ENCODE results near the gene DMRTC2.

The DMRTC2 gene

DNA sequence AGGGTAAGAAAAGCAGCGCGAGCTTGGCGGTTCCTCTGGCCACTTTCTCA, at the start of gene DMRTC2:
Gene DMRTC2 (plus strand): TSS at position 42 of the 50 bp plus-strand sequence. CDS start 2,387 bp downstream, outside the sequence.
- no peak for DNase-seq (ENCODE audit: low read depth, low spot score)

DNA sequence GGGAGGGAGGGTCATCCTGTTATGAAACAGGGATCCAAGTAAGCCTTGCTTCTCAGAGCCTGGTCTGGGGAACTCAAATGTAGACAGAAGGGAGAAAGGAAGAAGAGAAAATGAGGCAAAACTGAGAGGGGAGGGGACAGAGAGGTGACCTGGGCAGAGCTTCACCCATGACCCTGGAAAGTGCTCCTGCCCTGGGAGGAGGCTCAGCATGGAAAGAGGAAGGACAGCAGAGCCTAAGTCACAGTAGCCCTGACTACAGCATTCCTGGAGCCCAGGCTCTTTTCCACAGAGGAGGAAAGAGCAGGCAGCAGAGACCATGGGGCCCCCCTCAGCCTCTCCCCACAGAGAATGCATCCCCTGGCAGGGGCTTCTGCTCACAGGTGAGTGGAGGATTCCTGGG, 48.5 kb upstream of the DMRTC2 start, which contains the start of gene CEACAM3:
Gene CEACAM3 (plus strand): TSS at position 226 of the 400 bp plus-strand sequence. CDS start 91 bp downstream, at position 317.
- DNase-seq (ENCODE audit: low read depth, low spot score): no peak

DNA sequence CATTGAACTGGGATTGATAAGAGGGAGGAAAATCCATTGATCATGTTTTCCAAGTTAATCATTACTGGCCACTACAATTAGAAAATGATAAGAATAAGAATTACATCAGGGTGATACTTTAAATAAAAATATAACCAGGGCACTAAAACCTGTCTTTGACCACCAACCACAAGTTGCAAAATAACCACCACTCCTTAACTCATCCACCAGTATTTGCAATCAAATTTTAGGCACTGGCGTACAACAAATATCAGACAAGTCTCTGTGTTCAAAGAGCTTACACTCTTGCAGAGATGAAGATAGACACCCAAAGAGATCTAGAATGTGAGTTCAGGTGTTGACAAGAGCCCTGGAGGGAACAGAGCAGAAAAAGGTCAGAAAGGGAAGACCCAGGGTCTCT, 47.9 kb upstream of the DMRTC2 start:
- no peak for DNase-seq (ENCODE audit: low read depth, low spot score)

DNA sequence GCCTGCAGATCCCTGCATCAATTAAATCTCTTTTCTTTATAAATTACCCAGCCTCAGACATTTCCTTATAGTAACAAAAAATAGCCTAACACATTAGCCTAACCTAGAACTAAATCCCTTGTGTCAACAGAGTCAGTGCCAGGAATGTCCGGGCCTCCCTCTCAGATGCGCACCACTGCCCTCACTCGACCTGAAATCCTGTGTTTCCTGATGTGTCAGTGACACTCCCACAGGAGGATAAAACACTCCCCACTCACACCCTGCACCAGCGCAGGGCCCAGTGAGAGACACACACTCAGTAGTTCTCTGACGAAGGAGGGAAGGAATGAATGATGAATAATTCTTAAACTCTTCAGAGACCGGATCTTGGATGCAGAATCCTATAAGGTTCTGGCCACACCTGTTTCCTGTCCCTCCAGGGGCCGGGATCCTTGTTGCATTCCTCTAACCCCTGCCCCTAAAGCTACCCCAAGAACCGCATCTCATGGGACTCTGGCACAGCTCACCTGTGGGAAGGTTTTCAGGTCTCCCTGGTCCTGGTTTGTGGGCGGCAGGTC, 45.3 kb upstream of the DMRTC2 start:
- no peak for DNase-seq (ENCODE audit: low read depth, low spot score)

DNA sequence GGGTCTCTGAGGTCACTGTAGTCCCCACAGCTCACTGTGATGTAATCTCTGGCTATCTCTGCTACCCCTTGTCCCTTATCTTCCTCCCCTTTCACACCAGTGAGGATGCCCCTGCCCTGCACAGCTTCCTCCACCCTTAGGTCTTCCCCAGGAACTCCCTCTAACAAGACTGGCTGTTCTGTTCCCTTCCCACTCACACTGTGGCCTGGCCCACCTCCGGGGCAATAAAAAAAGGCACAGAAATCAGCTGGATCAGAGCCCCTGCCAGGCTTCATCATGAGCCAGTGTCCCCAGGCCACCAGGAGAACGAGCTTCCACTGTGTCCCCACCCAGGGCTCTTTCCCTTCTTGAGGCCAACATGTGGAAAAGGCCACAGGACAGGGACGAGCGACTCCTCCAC, 43.8 kb upstream of the DMRTC2 start:
- no peak for DNase-seq (ENCODE audit: low read depth, low spot score)

DNA sequence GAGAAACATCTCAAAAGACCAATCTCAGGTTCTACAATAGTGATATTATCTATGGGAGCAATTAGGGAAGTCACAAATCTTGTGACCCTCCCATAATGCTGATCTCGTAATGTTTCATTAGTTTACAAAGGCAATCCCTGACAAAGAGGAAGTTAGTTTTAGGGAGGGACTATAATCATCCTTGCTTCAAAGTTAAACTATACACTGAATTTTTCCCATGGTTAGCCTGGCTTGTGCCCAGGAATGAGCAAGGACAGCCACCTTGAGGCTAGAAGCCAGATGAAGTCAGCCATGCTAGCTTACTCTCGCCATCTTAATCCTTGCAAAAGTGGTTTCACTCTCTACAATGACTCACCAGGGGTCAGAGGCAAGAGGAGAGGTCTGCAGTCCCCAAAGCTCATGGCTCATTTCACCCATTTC, 43.0 kb upstream of the DMRTC2 start:
- no peak for DNase-seq (ENCODE audit: low read depth, low spot score)

DNA sequence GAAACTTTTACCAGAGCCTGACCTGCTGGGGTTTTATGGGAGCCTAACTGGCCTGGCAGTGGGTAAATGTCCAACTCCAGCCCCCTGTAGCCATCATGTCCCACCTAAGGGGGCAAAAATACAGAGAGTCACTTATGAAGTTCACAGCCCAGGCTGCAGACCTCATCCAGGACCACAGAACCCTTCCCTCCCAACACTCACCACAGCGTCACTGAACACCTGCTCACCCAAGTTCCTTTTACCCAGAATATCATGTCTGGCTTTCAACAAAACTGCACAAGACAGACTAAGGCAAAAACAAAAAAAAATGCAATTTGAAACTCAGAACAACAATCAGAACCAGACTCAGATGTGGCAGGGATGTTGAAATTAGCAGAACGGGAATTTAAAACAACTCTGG, 42.1 kb upstream of the DMRTC2 start:
- no peak for DNase-seq (ENCODE audit: low read depth, low spot score)

DNA sequence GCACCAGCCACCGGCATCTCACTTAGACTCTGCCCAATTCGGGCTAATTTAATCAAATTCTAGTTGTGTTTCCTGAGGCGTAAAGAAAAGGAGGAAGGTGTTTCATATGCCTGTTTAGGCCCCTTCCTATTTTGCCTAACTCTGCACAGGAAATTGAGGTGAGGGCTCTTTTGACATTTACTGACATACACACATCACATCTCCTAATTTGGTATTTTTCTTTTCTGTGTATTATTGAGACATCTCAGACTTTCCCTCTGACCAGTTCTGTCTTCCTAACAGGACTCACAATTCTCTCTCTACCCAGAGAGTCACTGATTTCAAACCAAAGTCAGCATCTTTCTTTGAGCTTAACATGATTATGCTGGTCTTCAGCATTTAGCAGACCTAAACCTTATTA, 40.5 kb upstream of the DMRTC2 start:
- no peak for DNase-seq (ENCODE audit: low read depth, low spot score)

DNA sequence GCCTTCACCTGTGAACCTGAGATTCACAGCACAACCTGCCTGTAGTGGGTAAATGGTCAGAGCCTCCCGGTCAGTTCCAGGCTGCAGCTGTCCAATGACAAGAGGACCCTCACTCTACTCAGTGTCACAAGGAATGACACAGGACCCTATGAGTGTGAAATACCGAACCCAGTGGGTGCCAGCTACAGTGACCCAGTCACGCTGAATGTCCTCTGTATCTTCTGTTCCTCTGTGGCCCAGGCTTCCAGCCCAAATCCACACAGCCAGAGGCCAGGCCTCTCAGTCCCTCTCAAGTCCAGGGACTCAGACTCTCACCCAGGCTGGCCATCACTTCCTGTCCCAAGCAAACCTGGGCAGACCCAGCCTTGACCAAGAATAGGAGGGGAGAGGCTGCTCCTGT, 37.7 kb upstream of the DMRTC2 start:
- DNase-seq (ENCODE audit: low read depth, low spot score): no peak

DNA sequence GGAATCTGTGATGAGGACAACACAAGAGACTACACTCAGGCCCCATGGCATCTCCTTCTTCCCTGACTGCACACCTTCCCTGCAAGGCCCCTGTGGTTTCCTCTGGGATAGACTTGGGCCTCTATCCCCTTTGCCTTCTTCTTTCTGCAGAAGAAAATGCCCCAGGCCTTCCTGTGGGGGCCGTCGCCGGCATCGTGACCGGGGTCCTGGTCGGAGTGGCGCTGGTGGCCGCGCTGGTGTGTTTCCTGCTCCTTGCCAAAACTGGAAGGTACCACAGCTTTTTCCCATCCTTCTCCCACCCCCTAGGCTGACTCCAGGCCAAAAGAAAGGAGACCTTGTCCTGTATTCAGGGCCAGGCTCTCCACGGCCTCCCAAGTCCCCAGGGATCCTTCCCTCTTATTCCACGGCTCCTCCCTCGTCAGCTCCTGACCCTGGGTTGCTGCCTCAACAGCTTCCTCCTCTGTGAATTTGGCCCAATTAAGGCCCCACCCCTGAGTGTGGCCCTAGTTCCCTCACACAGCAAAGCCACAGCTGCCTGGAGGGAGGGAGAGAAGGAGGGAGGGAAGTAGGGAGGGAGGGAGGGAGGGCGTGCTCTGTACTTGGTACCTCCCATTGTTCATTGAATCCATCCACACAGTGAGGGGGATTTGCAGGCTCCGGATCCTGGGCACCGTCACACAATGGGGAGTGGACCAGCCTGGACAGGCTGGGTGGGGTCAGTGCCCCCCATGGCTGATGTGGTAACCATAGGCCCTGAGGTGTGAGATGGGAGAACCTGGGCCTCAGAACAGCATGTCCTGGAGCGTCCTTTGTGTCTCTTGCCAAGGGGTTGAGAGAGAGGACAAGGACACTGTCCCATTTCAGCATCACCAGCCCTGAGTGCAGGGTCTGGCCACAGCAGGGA, 35.9 kb upstream of the DMRTC2 start:
- no peak for DNase-seq (ENCODE audit: low read depth, low spot score)

DNA sequence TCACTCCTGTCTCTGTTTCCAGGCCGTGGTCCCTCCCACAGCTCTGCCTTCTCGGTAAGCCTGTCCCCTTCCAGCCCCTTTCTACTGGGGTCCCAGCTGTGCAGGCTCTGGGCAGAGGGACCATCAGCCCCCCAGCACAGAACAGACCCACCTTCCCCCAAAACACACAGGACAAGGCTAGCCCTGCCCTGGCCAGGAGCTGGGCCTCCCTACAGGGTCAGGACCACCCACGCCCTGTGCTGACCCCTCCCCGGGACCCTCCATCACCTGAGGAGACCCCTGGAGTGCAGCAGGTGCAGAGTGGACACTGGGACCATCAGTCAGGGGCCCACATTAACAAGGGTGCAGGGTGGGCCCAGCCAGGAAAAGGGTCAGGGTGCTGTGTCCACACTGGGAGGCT, 34.5 kb upstream of the DMRTC2 start:
- DNase-seq (ENCODE audit: low read depth, low spot score): no peak

DNA sequence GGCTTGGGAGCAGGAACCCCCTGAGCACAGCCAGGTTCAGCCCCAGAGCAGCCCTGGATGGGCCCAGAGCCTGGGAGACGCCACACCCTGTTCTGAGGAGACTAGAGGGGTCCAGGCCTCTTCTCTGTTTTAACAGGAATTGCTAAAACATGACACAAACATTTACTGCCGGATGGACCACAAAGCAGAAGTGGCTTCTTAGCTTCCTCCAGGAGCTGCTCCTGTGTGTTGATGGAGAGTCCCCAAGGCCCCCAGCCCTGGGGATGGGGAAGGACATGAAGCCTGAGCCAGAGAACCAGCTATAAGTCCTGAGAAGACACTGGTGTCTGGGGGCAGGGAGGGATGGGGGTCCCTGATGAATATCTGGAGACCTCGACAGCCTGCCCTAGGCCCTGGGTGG, 33.8 kb upstream of the DMRTC2 start:
- DNase-seq (ENCODE audit: low read depth, low spot score): no peak

DNA sequence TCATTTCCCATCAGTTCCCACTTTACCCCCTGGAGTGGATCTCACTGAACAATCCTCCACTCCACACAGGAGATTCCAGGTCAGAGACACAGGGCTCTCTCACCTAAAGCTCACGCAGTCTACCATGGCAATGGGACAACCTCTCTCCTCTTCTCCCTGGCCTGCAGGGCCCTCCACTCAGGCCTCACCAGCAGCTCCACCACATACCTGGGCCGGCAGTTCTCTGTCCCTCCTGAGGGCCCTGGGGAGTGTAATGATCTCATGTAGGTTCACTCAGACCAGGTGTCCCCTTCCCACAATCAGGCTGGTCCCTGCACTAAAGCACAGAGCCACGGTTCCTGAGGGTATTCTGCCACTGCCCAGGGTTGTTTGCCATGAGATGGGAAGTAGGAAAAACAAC, 32.9 kb upstream of the DMRTC2 start:
- DNase-seq (ENCODE audit: low read depth, low spot score): no peak

DNA sequence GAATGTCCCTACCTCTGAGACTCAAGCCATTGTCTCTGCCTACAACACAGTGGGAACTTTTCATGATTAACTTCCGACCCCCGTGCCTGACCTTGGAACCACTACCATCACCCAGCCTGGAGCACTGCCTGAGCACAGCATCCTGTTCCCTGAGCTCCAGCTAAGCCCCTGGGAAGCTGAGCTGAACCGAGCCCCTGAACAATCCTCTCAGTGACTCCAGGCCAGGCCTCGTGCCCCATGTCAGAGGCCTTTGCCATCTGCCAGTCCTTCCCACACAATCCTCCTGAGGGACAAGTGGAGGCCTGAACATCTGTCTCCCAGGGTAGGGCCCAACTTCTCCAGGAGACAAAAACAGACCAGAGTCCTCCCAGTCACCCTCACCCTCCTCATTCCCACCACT, 30.9 kb upstream of the DMRTC2 start:
- DNase-seq (ENCODE audit: low read depth, low spot score): no peak

DNA sequence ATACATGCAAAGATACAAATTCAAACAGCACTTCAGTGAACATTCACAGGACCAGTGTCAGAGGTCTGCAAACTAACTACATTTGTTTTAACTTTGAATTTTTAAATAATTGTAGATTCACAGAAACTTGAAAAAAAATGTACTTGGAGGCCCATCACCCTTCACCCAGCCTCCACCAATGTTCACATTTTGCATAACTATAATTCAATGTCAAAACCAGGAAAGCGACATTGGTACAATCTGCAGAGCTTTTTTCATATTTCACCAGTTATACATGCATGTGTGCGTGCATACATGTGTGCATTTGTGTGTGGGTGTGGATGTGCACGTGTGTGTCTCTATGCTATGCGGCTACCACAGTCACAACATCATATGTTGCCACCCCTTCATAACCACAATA, 29.5 kb upstream of the DMRTC2 start:
- DNase-seq (ENCODE audit: low read depth, low spot score): no peak

DNA sequence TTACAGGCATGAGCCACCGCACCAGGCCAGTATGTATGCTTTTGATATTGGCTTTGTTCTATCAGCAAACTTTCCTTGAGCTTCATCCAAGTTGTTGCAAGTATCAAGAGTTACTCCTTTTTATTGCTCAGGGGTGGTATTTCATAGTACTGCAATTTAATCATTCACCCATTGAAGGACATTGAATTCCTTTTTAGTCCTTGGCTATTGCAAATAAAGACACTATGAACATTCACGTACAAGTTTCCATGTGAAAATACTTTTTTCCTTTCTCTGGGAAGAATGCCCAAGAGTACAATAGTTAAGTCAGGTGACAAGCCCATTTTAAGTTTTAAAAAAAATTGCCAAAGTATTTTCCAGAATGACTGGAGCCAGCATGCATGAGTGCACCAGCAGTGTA, 28.1 kb upstream of the DMRTC2 start:
- no peak for DNase-seq (ENCODE audit: low read depth, low spot score)

DNA sequence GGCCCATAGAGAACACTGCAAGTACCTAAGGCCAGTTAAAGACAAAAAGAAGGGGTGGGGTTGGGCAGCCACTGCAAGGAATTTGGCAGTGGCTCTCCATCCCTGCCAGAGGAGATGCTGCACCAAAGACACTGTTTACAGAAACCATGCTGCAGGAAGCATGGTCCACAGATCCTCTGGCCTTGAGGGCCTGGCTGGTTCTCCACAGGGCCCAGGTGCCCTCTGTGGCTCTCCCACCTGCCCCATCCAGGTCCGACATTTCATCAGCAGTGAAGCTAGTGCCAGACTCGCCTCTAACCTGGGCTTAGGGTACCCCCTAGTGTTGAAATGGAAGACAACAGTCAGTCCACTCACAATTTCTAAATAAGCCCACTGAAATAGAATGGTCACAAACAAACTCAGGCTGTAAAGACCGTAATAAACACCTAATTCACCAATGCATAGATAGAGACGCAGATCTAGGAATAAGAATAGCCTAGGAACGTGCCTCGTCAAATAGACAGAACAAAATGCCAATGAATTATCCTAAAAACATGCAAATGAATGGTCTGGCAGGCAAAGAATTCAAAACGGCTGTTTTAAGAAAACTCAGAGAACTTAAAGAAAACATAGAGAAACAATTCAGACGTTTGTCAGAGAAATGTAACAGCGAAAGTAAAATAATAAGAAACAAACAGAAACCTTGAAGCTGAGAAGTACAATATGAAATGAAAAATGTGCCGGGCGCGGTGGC, 23.7 kb upstream of the DMRTC2 start:
- no peak for DNase-seq (ENCODE audit: low read depth, low spot score)

DNA sequence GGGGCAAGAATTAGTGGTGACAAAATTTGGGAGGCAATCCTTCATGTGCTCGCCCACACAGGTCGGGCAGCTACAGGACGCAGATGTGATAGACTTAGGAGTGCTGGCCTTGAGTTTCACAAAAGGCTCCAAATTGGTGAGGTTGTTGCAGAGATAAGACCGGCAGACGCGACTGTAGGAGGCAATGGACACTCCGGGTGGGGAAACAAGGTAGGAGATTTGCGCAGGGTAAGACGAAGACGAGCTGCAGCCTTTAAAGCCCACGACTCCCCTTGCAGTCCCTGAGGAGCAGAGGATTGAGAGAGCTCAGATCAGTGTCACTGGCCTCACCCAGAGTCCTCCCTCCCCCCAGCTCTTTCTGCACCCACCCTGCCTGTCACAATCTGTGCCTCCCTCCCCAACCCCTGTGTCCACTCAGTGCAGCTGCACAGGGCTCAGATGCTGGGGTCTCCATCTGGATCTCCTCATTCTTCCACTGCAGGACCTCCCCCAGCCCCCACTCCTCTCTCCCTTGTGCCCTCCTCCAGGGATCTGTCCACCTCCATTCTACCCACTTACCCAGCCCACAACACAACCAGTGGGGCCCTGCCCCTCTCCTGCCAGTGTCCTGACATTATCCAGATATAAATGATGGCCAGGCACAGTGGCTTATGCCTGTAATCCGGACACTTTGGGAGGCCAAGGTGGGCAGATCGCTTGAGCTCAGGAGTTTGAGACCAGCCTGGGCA, 6.7 kb upstream of the DMRTC2 start:
- DNase-seq (ENCODE audit: low read depth, low spot score): no peak

DNA sequence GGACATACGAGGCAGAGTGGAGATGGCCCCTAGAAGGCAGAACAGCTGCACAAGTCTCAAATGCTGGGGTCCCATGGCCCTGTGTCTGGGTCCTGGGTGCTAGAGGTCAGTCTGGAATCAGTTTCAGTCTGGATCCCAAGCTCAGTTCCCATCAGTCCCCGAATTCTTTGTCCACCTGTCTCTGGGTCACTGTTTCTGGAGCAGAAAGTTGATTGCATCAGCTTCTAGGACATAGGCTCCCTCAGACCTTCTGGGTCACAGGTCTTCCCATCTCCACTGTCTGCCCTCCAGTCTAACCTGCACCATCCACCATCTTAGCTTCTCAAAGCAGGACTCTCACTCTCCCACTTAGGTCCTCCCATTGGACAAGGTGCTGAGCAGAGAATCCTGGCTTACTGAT, 5.6 kb upstream of the DMRTC2 start:
- DNase-seq (ENCODE audit: low read depth, low spot score): no peak

DNA sequence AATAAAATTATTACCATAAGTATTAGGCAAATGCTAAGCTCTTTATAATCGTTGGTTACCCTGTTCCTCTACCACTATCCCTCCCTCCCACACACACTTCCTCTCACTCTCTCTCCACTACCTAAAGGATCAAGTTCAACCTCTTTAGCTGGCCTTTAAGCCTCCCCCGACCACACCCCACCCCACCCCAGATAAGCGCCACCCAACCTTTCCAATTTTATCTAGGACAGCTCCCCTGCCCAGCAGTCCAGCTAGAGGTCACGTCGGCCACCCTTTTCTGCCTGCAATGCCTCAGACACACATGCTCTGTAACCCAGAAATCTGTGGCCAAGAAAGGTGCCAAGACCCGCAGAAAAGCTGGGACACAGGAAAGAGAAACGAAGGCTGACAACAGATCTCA, 1.5 kb upstream of the DMRTC2 start:
- no peak for DNase-seq (ENCODE audit: low read depth, low spot score)

DNA sequence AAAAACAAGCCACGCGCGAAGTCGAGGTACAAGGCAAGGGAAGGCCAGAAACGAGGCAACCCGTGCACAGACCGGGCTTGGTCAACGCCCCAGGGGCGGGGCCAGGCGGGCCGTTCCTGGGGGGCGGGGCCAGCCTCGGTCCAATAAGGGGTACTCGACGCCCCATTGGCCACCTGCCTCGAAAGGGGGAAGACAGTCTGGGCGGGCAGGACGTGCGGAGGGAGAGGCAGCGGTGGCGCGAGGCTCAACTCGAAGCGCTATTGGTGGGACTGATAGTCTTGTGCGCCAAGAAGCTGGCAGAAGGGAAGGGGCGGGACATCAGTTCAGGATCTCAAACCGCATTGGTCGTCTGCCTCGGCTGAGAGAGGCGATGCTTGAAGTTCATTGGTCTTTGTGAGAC, 241 bp upstream of the DMRTC2 start, which contains the start of gene LYPD4:
Gene LYPD4 (minus strand): TSS at position 83 of the 400 bp plus-strand sequence. CDS start 5,398 bp downstream, outside the sequence.
- no peak for DNase-seq (ENCODE audit: low read depth, low spot score)

DNA sequence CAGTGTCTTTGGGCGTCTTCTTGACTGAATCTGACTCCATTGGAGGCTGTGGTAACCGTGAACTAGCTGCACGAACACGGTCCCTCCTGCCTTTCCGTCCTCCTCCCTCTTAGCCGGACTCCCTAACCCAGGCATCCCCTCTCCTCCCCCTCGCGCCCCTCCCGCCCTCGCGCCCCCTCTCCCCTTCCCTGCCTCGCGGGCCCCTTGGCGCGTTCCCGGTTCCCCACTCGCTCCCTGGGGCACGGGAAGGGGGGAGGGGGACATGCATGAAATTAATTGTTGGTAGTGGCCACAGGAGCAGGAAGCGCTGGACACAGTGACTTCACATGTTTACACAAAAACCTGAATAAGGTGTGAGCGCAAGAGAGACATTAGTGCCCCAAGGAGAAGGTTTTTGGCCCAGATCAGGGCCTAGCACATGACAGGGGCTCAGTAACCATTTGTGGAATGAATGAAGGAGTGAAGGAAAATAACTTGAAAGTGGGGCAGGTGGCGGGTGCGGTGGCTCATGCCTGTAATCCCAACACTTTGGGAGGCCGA, 279 bp downstream of the DMRTC2 start:
- DNase-seq (ENCODE audit: low read depth, low spot score): no peak
